ENCODE results near the gene KCNE3.
A peak's percentile ranks its signal among the peaks of the same experiment; 100 is the strongest.

Gene KCNE3

GRCh38 chr11:74457356-74457755, 10.0 kb downstream of the KCNE3 start:
- DNase-seq (ENCODE audit: extremely low read depth, low read depth), result no peak
- TF ChIP-seq, protein P1, sequence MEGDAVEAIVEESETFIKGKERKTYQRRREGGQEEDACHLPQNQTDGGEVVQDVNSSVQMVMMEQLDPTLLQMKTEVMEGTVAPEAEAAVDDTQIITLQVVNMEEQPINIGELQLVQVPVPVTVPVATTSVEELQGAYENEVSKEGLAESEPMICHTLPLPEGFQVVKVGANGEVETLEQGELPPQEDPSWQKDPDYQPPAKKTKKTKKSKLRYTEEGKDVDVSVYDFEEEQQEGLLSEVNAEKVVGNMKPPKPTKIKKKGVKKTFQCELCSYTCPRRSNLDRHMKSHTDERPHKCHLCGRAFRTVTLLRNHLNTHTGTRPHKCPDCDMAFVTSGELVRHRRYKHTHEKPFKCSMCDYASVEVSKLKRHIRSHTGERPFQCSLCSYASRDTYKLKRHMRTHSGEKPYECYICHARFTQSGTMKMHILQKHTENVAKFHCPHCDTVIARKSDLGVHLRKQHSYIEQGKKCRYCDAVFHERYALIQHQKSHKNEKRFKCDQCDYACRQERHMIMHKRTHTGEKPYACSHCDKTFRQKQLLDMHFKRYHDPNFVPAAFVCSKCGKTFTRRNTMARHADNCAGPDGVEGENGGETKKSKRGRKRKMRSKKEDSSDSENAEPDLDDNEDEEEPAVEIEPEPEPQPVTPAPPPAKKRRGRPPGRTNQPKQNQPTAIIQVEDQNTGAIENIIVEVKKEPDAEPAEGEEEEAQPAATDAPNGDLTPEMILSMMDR (IDR thresholded peaks at IDR 0.05; ENCODE audit: low read depth, low read length), result no peak

DNA sequence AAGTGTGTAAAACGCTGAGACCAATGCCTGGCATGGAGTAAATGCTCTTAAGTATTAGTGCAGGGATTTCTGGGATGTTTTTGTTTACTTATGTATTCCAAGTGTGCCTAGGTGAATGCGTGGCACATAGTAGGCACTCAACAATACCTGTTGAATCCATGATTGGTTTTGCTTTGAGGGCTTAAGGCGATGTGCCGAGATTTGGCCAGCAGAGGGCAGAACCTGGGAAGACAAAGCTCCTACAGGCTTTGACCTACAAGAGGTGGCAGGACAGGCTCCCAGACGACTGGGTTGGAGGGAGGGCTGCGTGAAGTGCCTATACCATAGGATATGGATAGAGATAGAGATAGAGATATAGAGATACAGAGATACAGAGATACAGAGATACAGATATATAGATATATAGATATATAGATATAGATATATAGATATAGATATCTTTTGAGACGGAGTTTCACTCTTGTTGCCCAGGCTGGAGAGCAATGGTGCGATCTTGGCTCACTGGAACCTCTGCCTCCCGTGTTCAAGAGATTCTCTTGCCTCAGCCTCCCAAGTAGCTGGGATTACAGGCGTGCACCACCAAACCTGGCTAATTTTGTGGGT, 13.9 kb downstream of the KCNE3 start:
- TF ChIP-seq, protein P1 (IDR thresholded peaks at IDR 0.05; ENCODE audit: low read depth, low read length), result peak; percentile 82
- no peak for DNase-seq (ENCODE audit: extremely low read depth, low read depth)

DNA sequence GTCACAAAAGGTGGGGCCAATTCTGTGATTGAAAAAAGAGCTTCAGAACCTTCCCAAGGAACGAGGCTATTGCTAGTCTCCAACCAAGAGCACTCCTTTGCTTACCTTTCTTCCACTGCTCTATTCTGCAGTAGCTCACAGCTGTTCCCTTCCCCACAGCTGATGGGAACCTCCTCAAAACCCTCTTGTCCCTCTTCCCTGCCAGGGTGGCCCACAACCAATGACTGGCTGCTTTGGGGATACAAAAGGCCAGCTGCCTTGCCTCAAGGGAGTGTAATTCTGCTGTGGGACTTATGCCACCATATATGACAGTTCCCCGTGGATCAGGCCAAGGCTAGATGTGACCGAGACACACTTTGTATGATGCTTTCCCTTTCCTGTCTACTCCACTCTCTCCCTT, 15.0 kb downstream of the KCNE3 start:
- TF ChIP-seq, protein P1 (IDR thresholded peaks at IDR 0.05; ENCODE audit: low read depth, low read length), result no peak

DNA sequence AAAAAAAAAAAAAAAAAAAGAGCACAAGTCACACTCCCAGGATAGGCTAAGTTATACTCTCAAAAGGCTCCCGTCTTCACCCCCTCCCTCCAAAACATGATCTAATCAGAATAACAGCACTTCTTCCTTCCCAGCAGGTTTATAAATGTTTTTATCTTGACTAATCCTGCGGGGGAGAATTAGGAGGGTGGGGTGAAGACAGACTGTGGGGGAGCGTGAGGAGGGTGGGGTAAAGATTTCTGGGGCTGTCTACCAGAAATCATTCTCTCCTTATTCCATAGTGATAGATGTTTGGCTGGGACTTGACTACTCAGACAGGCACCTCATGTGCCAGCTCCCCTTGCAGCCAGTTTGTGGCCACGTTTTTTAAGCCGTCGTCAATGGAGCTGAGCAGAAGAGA, 17.0 kb downstream of the KCNE3 start:
- TF ChIP-seq, protein P1 (IDR thresholded peaks at IDR 0.05; ENCODE audit: low read depth, low read length), result no peak
- DNase-seq (ENCODE audit: extremely low read depth, low read depth), result no peak

More for the DNA sequence above, 15.0 kb downstream of the KCNE3 start:
- no peak for DNase-seq (ENCODE audit: extremely low read depth, low read depth)

- peak; percentile 54 for DNase-seq (ENCODE audit: extremely low read depth, low read depth)
- TF ChIP-seq, protein P1 (IDR thresholded peaks at IDR 0.05; ENCODE audit: low read depth, low read length), result peak; percentile 66
These were observed 17.9 kb downstream of the KCNE3 start for GRCh38 chr11:74449369-74449931.

DNA sequence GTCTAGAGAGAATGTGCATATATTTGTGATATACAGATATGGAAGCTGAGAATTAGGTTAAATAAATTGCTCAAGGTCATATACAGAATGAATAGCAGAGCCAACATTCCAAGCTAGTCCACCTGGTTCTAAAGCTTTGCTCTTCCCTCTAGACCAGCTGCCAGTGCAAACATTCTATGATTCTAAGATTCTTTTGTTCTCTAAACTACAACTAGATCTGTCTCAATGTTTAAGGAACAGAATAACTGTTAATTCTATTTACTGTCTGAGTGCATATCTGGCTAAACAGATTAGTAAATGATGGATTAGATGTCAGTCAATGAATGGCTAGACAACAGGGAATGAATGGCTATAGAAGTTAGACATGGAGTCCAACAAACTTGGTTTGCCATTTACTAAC, 19.6 kb downstream of the KCNE3 start:
- no peak for DNase-seq (ENCODE audit: extremely low read depth, low read depth)
- TF ChIP-seq, protein P1 (IDR thresholded peaks at IDR 0.05; ENCODE audit: low read depth, low read length), result no peak

DNA sequence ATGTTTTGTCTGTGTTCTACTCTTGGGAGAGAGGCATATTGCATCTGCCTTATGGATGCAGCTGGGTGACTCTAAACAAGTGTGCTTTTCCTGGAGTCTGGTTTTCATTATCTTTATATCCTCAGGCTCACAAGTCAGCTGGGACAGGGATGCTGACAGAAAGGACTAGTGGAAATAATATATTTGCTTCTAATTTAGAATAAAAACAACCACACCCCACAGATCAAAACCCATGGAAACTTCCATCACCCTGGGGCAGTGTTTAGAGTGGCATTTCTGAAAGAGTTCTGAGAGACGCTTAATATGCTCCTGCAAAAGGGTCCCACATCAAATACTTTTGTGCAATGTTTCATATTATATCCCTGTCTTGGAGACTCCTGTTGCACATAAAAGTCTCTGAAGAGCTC, 20.8 kb downstream of the KCNE3 start:
- DNase-seq (ENCODE audit: extremely low read depth, low read depth), result no peak

More for the DNA sequence above, 20.8 kb downstream of the KCNE3 start:
- TF ChIP-seq, protein P1 (IDR thresholded peaks at IDR 0.05; ENCODE audit: low read depth, low read length), result no peak

Data from AG09319 (cell line).